GM18867 (cell line): ENCODE measurements around the gene NR2E1.

Experiments
- ATAC-seq: cut with Tn5 transposase; IDR thresholded peaks from one replicate; pipeline ENCODE4 v1.9.1; 2021; ENCODE audit warnings: mild to moderate bottlenecking, moderate library complexity; ENCODE audit not compliant: unreplicated experiment

Gene NR2E1

DNA sequence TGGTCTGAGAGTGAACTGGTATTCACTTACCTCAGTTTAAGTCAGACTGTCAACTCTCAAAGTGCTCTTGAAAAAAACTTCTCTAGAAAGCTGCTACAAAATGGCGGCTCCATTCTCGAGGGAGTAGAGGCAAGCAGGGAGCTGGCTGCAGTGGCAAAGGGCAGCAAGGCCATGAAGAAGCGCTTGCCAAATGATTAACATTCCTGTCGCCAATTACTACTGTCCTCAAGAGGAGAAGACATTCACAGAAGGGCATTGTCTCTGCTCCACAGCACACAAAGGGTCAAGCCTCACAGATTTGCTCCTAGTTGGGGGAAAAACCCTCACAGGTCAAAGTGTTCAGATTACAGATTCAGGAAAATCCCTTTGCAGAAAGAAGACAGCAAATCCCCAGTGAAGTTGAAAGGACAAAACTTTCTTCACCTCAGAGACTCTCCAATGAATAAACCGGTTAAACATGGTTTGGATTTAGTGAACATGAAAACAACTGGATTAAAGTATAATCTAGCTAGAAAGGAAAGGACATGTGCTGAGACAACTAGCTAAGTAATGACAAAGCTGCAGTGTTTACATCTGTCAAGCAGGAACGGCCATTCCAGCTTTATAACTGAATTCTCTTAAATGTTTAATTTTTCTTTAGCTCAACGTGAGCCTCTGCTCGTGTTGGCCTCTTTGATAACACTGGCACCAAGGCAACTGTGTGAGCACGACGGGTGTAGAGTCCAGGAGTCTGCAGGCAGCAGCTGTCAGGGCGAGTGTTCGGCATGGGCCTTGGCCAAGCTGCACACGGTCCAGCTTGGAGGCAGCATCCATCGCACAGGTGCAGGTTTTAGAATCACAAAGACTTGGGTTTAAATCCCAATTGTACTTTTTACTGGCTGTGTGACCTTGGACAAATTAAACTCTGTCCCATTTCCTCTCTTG is 37.6 kb downstream of the NR2E1 start:
- no peak for ATAC-seq

- no peak for ATAC-seq
Measured at GRCh38 chr6:108207013-108207412, 41.2 kb downstream of the NR2E1 start.

DNA sequence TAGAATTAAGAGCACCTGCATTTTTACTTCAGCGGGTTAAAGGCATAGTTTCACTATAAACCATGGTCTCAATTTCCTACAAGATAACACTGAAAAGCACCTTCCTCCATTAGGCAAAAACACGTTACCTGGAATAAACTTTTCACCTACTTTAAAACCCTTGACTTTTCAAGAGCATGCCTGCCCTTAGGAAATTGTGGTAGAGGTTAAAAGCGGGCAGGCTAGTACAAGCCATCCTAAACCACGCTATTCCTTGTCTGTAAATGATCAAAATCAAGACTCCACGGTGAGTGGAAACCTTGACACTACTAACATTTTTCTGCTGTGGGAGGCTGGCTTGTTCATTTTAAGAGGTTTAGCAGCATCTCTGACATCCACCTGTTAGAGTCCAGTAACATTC is 43.9 kb downstream of the NR2E1 start:
- no peak for ATAC-seq

DNA sequence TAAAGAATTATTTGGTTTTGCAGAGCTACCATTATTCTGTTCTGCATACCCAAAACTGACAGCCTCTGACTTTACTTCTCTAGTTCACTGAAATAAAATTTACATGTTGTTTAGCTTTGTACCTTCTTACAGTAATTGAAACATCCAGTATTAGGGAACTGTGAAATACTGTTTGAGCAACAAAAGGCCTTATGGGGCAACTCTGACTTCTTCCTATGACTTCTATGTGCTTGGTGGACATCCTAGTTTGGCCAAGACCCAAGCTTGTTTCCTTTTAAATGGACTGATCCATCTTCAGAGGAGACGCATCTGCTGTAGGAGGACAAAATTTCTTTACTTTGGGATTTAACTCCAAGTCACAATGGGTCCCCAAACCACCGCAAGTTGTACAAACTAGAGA is 44.7 kb downstream of the NR2E1 start:
- no peak for ATAC-seq

- no peak for ATAC-seq
Measured at GRCh38 chr6:108211671-108212070, 45.8 kb downstream of the NR2E1 start.

DNA sequence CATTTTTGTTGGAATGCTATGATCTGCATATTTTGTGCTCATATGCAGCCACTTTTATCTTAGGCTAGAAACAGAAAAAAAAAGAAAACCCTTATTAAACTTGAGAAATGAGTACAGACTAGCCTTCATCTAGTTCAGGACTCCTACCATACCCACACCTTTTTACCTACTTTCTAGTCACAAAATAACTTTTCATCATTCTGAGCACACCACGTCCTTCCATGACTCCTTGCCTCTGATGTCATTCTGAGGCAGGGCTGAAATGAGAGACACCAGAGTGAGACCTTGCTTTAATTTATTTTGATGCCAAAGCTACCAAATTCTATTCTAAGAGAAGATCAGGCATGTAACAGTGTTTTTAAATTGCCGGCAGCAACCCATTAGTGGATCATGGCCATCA is 56.2 kb downstream of the NR2E1 start:
- no peak for ATAC-seq

DNA sequence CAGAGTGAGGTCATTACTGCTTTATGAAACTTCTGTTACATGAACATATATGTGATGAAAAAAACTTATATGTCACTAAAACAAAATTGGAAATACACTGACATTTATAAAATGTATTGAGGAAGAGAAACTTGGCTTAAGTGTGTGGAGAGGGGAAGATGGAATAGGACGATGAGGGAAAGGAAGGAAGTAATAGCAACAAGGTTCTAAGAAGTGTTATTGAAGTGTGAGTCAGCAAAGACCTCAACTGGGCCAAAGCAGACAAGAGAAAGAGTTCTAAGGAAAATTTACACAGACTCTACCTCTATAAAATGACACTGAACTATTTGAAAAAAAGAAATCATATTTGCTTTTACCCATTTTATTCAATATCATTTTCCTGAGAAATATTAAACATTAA is 56.7 kb downstream of the NR2E1 start:
- ATAC-seq, result no peak

DNA sequence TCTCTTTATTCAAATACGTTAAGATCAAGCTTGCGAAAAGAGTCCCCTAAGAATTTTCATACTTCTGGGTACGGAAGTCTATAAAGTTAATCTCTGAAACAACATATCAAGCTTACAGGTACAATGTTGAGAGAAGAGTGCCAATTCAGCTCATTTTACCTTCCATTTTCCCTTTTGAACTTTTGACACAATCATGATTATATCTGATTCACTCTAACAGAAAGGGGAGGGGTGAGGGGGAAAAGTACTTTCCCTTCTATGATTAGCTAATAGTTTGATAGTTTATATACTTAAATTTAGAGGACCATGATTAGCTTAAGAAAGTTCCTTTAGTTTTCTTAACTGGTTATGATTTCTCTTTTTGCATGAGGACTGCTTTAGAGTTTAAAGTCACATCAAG is 61.5 kb downstream of the NR2E1 start:
- ATAC-seq, result no peak

DNA sequence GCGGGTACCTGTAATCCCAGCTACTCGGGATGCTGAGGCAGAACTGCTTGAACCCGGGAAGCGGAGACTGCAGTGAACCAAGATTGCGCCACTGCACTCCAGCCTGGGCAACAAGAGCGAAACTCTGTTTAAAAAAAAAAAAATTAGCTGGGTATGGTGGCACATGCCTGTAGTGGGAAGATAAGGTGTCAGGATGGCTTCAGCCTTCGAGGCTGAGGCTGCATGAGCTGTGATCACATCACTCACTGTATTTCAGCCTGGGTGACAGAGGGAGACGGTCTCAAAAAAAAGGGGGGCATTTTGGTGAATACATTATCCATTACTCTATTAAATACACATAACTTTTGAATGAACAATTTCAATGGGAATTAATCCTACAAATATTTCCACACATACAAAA is 62.6 kb downstream of the NR2E1 start:
- ATAC-seq, result no peak

DNA sequence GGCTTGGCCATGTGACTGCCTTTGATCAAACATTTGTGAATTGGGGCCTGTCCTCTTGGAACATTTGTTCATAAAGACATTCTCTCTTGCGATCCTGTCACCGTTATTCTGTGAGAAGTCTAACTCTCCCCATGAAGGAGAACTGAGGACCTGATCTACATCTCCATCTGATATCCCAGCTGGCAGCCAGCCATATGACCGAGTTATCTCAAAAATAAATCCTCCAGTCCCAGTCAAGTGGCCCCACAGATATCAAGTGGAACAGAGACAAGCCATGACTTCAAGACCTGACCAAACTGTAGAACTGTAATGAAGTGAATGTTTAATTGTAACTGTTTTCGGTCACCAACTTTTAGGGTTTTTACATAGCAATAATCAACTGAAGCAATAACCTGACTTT is 69.3 kb downstream of the NR2E1 start:
- no peak for ATAC-seq

DNA sequence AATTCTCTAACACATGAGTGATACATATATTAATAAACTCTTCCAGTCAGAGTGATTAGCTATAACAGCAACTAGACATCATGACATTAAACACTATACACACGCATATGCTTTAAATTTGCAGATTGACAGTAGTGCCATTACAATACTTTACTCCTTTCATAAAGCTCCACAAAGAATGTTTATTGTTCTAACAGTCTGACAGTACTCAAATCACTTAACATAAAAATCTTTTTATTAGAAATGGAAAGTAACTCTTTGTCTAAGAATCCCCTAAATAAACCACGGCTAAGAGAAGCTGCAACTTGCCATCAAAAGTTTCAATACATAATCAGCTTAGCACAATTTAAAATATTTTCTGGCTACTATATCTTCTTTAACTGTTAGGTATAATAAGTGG is 71.0 kb downstream of the NR2E1 start:
- ATAC-seq, result no peak

GRCh38 chr6:108238322-108238721 is 72.5 kb downstream of the NR2E1 start:
- no peak for ATAC-seq
